D341Med (cell line): Measurements from ENCODE around the gene HDAC4.
"Not testable (repeated sequence)": the region's sequence is repeated elsewhere in the genome, so short reads cannot be mapped to it uniquely, and the experiment has no call there.

Source experiments
- DNase-seq: peaks from one replicate; pipeline ENCODE4 v3.0.0; 2012; ENCODE audit warnings: low spot score

HDAC4 gene

DNA sequence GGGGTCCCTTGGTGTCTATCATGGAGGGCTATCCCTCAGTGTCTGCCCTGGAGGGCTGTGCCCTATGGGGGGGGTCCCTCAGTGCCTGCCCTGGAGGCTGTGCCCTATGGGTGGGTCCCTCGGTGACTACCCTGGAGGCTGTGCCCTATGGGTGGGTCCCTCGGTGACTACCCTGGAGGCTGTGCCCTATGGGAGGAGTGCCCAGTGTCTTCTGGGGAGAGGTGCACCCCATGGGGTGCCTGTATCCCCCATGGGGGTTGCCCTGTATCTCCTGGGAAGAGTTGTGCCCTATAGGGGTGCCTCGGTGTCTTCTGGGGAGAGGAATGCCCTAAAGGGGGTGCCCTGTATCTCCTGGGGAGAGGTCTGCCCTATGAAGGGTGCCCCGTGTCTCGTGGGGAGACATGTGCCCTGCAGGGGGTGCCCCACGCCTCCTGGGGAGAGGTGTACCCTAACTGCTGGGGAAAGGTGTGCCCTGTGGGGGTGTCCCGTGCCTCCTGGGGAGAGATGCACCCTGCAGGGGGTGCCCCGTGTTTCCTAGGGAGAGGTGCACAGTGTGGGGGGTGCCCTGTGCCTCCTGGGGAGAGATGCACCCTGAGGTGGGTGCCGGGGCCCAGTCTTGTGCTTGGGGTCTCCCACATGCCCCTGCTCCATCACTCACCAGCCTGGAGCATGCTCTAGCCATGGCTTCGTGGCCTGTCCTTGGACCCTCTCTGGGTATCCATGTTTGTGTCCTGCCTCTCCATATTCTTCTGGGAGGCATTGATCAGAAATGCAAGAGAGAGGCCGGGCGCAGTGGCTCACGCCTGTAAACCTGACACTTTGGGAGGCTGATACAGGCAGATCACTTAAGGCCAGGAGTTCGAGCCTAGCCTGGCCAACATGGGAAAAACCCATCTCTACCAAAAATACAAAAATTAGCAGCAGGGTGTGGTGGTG is 215.6 kb downstream of the HDAC4 start:
- DNase-seq: no peak

DNA sequence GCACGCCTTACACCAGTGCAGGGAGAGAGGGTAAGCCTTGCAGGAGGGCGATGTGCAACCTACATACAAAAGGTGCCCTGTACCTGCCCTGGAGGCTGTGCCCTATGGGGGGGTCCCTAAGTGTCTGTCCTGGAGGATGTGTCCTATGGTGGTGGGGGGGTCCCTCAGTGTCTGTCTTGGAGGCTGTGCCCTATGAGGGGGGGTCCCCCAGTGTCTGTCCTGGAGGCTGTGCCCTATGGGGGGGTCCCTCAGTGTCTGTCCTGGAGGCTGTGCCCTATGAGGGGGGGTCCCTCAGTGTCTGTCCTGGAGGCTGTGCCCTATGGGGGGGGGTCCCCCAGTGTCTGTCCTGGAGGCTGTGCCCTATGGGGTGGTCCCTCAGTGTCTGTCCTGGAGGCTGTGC is 216.6 kb downstream of the HDAC4 start:
- DNase-seq: no peak

DNA sequence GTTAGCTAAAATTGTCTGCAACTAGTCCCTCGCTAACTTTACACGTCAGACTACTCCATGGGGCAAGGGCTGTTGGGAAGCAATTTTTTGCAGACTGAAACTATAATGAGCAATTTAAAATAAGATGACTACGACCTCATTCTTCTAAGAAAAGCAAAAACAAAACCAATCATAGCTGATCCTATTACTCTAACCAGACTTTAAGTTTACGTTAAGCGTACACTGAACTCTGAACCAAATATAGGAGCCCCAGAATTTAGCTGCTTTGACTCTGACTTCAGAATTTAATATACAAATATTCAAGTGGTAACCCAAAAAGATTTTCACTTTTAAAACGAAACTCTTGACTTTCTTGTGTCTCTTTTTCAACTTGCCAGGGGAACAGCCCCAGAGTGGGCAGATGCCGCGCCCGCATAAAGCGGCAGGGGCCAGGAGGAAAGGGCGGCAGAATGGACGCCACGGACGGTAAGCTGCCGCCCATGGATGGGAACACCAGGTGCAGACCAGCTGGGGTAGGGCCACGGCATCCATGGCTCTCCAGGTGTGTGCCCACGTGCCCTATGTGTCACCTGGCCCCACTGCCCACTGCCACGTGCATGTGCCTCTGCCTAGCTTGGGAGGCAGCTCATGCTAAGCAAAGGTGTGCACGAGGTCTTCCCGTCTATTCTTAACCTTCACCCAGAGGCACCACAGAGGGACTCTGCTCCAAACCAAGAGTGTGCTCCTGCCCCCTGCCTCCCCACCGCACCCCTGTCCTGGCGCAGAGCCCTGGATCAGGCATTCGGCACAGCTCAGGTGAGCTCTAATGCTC is 217.6 kb downstream of the HDAC4 start:
- DNase-seq: peak; percentile 6

- no peak for DNase-seq
These were observed 218.8 kb downstream of the HDAC4 start for GRCh38 chr2:239181903-239182581.

GRCh38 chr2:239181074-239181902 is 219.5 kb downstream of the HDAC4 start:
- peak; percentile 4 for DNase-seq

DNA sequence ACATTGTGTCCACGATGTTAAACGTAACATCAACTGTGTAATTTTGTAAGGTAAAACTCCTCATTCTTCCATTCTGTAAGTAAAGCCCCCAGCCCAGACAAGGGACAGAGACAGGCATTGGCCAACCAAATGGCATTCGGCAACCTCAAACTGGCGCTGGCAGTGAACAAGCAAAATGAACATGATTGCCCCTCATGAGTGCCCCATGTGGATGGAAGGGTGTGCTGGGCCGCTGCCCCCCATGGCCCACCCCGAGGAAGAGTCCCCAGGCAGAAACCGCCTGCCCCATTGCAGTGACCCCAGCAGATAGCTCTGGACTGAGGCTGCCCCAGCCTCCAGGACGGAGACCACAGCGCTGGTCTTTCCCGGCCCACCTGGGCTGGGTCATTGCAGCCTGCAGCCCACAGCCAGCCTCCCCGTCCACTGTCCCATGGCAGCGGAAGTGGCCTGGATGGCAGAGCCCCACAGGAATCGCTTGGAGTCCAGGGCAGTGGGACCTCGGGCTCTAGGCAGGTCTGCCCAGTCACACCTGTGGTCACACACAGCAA is 220.2 kb downstream of the HDAC4 start:
- no peak for DNase-seq

- DNase-seq: no peak
These were observed 220.9 kb downstream of the HDAC4 start for GRCh38 chr2:239179851-239180371.

GRCh38 chr2:239178954-239179353 is 221.9 kb downstream of the HDAC4 start:
- DNase-seq: no peak

DNA sequence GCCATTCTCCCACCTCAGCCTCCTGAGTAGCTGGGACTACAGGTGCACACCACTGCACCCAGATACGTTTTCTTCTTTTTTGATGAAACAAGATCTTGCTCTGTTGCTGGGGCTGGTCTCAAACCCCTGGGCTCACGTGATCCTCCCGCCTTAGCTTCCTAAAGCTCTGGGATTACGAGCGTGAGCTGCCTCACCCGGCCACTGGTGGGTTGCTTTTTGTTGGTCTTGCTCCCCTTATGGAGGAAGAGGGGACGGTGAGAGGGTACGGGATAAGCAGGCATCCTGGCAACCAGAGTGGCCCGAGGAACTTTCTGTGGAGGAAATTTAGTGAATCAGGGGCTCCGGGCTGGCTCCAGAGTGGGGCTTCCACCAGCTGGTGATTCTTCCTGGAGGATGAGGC is 222.3 kb downstream of the HDAC4 start:
- DNase-seq: no peak

- DNase-seq: no peak
These were observed 222.9 kb downstream of the HDAC4 start for GRCh38 chr2:239177908-239178307.

DNA sequence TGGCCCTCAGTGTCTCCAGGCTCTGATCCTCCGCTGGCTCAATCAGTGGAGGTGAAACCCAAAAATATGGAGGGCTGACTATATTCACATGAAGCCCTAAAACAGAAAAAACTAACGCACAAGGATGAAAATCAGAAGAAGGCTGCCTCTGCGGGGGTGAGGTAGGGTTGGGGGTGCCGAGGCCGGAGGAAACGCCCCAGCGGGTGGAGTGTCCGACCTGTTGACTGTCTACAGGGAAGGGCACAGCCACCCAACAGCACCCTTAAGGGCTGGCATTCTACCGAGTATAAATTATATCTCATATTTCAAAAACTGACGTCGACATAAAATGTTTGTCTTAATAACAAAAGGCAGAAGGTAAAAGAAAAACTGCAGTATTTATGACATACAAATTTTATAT is 223.5 kb downstream of the HDAC4 start:
- no peak for DNase-seq

DNA sequence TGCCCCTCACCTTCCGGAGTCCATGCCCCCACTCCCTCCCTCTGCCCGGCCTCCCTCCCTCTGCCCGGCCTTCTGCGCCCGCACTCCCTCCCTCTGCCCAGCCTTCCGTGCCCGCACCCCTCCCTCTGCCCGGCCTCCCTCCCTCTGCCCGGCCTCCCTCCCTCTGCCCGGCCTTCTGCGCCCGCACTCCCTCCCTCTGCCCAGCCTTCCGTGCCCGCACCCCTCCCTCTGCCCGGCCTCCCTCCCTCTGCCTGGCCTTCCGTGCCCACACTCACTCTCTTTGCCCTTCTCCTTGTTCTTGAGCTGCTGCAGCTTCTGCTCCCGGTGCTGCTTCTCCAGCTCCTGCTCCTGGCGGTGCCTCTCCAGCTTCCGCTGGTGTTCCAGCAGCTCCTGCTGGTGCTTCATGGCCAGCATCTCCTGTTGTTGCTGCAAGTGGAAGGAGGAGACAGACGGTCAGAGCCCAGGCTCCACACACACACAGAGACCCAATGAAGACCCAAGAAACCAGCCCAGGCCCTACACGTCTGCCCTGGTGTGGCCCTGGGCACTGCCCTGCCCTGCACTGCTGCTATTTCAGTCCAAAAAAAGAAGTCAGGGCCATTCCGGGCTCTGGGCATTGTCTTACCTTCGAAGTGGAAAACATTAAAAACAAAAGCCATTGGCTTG is 224.5 kb downstream of the HDAC4 start:
- DNase-seq: not testable (repeated sequence)

- no peak for DNase-seq
These were observed 225.6 kb downstream of the HDAC4 start for GRCh38 chr2:239175181-239175580.

DNA sequence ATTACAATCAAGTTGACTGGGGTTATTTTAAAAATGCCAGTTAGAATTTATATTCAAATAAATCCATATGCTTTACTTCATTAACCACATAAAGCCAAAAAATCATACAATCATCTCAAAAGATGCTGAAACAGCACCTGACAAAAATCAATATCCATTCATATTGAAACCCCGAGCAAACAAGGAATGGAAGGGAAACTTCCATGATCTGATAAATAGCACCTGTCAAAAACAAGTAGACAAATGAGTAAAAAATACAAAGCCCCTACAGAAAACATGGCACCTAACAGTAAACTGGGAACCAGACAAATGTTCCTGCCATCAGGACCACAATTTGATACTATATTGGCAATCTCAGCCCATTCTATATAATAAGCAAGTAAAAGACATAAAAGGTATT is 227.5 kb downstream of the HDAC4 start:
- no peak for DNase-seq

GRCh38 chr2:239171643-239172042 is 229.2 kb downstream of the HDAC4 start:
- DNase-seq: no peak

DNA sequence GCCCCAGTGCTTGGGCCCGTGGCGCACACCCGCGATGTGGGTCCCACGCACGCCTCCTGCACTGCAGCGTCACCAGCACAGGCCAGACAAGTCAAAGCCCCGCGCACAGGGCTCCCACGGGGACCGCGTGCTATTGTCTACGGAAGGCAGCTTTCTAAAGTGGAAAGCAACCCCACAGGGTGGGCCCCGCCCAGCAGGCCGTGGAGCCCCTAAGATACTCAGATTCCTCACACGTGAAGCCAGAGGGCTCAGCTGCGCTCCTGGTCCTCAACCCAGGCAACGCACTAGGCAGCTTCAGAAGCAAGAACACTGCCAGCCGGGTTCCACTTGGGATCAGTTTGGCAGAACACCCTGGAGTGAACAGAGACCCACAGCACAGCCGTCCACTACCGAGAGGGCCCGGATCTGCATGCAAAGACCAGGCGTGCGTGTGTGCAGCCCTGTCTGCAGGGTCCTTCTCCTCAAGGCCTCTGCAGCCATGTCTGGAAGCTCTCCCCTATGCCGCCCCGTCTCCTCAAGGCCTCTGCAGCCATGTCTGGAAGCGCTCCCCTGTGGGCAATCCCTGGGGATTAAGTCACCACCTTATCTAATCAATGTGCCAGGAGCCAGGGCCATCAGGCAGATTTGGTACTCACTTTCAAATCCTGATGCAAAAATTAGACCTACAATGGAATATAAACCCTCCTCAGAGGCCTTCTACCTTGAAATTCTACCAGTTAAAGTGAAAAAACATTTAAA is 231.3 kb downstream of the HDAC4 start:
- DNase-seq: no peak

- no peak for DNase-seq
These were observed 232.2 kb downstream of the HDAC4 start for GRCh38 chr2:239168575-239168974.

GRCh38 chr2:239167766-239168444 is 232.9 kb downstream of the HDAC4 start:
- DNase-seq: no peak

- no peak for DNase-seq
These were observed 233.7 kb downstream of the HDAC4 start for GRCh38 chr2:239167011-239167673.
